Loucy (cell line): ENCODE measurements around the gene HADHA.

Experiments used
- H2AFZ ChIP-seq: fragments of 200-600 bp; sonication (generic); 2 replicates; pipeline ENCODE4 v1.6.0; 2016; ENCODE audit warnings: antibody characterized with exemption, mild to moderate bottlenecking, low read length, moderate library complexity
- H3F3A ChIP-seq: fragments of 200-600 bp; 2 replicates; pipeline ENCODE4 v1.6.0; 2016; ENCODE audit warnings: antibody characterized with exemption, low read depth, mild to moderate bottlenecking
- H3K27me3 ChIP-seq: fragments of 200-600 bp; sonication (generic); 2 replicates; pipeline ENCODE4 v1.6.1; 2014; ENCODE audit warnings: low read length, mild to moderate bottlenecking; ENCODE audit not compliant: insufficient read depth, poor library complexity, severe bottlenecking
- H3K36me3 ChIP-seq: fragments of 200-600 bp; sonication (generic); 2 replicates; pipeline ENCODE4 v1.6.1; 2016; ENCODE audit warnings: low read length; ENCODE audit not compliant: insufficient read depth
- H3K4me1 ChIP-seq: fragments of 200-600 bp; sonication (generic); 2 replicates; pipeline ENCODE4 v1.5.1; 2014; ENCODE audit warnings: low read length, mild to moderate bottlenecking; ENCODE audit not compliant: insufficient read depth, poor library complexity, severe bottlenecking
- H3K4me2 ChIP-seq: fragments of 200-600 bp; sonication (generic); 2 replicates; pipeline ENCODE4 v1.6.0; 2014; ENCODE audit warnings: antibody characterized with exemption, low read length, low read depth, mild to moderate bottlenecking; ENCODE audit not compliant: poor library complexity, severe bottlenecking
- H3K4me3 ChIP-seq: fragments of 200-600 bp; sonication (generic); 2 replicates; pipeline ENCODE4 v1.5.1; 2014; ENCODE audit warnings: low read length, mild to moderate bottlenecking, mixed read lengths; ENCODE audit not compliant: poor library complexity, severe bottlenecking
- H3K79me2 ChIP-seq: fragments of 200-600 bp; sonication (generic); 2 replicates; pipeline ENCODE4 v1.6.1; 2014; ENCODE audit warnings: low read length; ENCODE audit not compliant: insufficient read depth
- H3K9ac ChIP-seq: fragments of 200-600 bp; sonication (generic); 2 replicates; pipeline ENCODE4 v1.6.0; 2014; ENCODE audit warnings: mild to moderate bottlenecking, low read depth, low read length, moderate library complexity; ENCODE audit not compliant: poor library complexity, severe bottlenecking
- H3K9me2 ChIP-seq: fragments of 200-600 bp; sonication (generic); replicated peaks from 2 replicates; pipeline ENCODE4 v1.6.1; 2016; ENCODE audit warnings: low read depth, low read length, mixed read lengths
- H3K9me3 ChIP-seq: fragments of 200-600 bp; sonication (generic); 2 replicates; pipeline ENCODE4 v1.6.1; 2014; ENCODE audit warnings: mild to moderate bottlenecking, antibody characterized with exemption, low read length, low read depth; ENCODE audit not compliant: insufficient read depth
- H4K20me1 ChIP-seq: fragments of 200-600 bp; sonication (generic); 2 replicates; pipeline ENCODE4 v1.6.0; 2014; ENCODE audit warnings: antibody characterized with exemption, low read length, mild to moderate bottlenecking; ENCODE audit not compliant: insufficient read depth, poor library complexity, severe bottlenecking
- CTCF ChIP-seq: fragments of 200-600 bp; sonication (generic); conservative IDR thresholded peaks from 2 replicates; pipeline ENCODE4 v1.5.1; 2014; ENCODE audit warnings: mild to moderate bottlenecking, antibody characterized with exemption, low read length
- EZH2phosphoT487 ChIP-seq: fragments of 200-600 bp; IDR thresholded peaks from 2 replicates; pipeline ENCODE4 v1.6.1; 2018; ENCODE audit warnings: antibody characterized with exemption, mild to moderate bottlenecking, moderate library complexity, borderline replicate concordance

Gene HADHA

GRCh38 chr2:26195040-26195984 lies 49.1 kb downstream of the HADHA start:
- no peak overlapping the region for H3K9ac ChIP-seq
- H3K4me3 ChIP-seq: no peak overlapping the region
- no peak for TF ChIP-seq CTCF
- no peak for TF ChIP-seq EZH2phosphoT487
- H2AFZ ChIP-seq: no peak overlapping the region
- no peaks in the 10 kb centered on the region for H3K79me2 ChIP-seq
- H3K9me2 ChIP-seq: no peaks in the 10 kb centered on the region
- no peak overlapping the region for H3K4me2 ChIP-seq
- H4K20me1 ChIP-seq: no peaks in the 10 kb centered on the region
- no peaks in the 10 kb centered on the region for H3K9me3 ChIP-seq
- H3K36me3 ChIP-seq: peaks cover 95% of the 10 kb centered on the region; the same call in 1 of the 2 replicates
- H3K27me3 ChIP-seq: no peaks in the 10 kb centered on the region
- no peaks in the 10 kb centered on the region for H3K4me1 ChIP-seq
- H3F3A ChIP-seq: no peaks in the 10 kb centered on the region

- Histone ChIP-seq H3K36me3 (peaks cover 81% of the 10 kb centered on the region; the same call in 1 of the 2 replicates), H3F3A (no peaks in the 10 kb centered on the region)
- TF ChIP-seq EZH2phosphoT487 (no peak), CTCF (no peak)
Observed at GRCh38 chr2:26193578-26194231, 50.7 kb downstream of the HADHA start.

GRCh38 chr2:26191316-26192159 lies 52.9 kb downstream of the HADHA start:
- Histone ChIP-seq H3K9ac (no peak overlapping the region), H3K9me2 (no peaks in the 10 kb centered on the region), H3K4me3 (no peak overlapping the region), H3F3A (no peaks in the 10 kb centered on the region), H3K4me2 (no peak overlapping the region), H2AFZ (no peak overlapping the region), H3K36me3 (peaks cover 60% of the 10 kb centered on the region; the same call in 1 of the 2 replicates), H4K20me1 (no peaks in the 10 kb centered on the region), H3K27me3 (no peaks in the 10 kb centered on the region), H3K9me3 (no peaks in the 10 kb centered on the region), H3K4me1 (no peaks in the 10 kb centered on the region), H3K79me2 (no peaks in the 10 kb centered on the region)
- TF ChIP-seq CTCF: no peak
- no peak for TF ChIP-seq EZH2phosphoT487

More at GRCh38 chr2:26193578-26194231, 50.7 kb downstream of the HADHA start:
- Histone ChIP-seq H3K4me1 (no peaks in the 10 kb centered on the region), H3K9me2 (no peaks in the 10 kb centered on the region), H3K4me3 (no peak overlapping the region), H3K4me2 (no peak overlapping the region), H3K9me3 (no peaks in the 10 kb centered on the region), H3K9ac (no peak overlapping the region), H4K20me1 (no peaks in the 10 kb centered on the region), H2AFZ (no peak overlapping the region), H3K79me2 (no peaks in the 10 kb centered on the region), H3K27me3 (no peaks in the 10 kb centered on the region)
